GM10847 (cell line): Measurements from ENCODE around the gene RRP1B.

ENCODE experiments used
- POLR2A ChIP-seq: IDR thresholded peaks from 2 replicates; pipeline ENCODE4 v1.6.1; 2011; ENCODE audit not compliant: insufficient read length; ENCODE audit errors: extremely low read depth

RRP1B gene

DNA sequence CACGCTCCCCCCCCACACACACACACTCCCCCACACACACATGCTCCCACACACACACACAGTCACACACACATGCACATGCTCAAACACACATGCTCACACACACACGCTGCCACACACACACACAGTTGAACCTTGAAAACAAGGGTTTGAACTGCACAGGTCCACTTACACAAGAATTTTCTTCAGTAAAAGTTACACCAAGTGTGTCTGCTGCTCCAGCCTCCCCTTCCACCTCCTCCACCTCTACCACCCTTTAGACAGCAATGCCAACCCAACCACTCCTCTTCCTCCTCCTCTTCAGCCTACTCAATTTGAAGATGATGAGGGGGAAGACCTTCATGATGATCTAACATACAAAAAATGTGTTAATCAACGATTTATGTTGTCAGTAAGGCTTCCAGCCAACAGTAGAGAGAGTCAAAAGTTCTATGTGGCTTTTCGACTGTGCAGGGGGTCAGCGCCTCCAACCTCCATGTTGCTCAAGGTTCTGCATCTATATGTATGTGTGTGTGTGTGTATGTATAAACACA is 26.9 kb upstream of the RRP1B start:
- no peak for TF ChIP-seq POLR2A

DNA sequence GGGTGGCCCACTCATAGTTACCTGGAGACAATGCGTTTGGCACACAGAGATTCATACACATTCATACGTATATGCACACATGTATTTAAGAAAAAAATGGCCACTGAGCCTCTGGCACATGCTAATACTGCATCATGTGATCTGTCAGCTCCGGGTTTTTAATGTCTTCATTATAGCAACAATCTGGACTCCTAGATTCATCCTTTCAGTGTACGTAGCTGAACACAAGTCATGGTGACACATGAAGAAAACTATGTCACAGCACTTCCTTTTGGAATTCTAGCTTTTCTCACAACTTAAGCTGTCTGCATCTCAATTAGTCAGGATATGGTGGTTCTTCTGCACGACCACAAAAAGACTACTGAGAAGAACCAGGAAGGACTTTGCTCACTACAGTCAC is 24.7 kb upstream of the RRP1B start:
- no peak for TF ChIP-seq POLR2A

DNA sequence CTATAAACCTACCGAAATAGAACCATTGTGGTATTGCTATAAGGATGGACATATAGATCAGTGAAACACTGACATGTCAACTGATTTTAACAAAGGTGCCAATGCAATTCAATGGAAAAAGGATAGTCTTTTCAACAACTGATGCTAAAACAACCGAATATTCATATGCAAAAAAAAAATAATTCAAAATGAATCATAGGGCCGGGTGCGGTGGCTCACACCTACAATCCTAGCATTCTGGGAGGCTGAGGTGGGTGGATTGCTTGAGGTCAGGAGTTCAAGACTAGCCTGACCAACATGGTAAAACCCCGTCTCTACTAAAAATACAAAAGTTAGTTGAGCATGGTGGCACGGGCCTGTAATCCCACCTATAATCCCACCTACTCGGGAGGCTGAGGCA is 23.9 kb upstream of the RRP1B start:
- no peak for TF ChIP-seq POLR2A

DNA sequence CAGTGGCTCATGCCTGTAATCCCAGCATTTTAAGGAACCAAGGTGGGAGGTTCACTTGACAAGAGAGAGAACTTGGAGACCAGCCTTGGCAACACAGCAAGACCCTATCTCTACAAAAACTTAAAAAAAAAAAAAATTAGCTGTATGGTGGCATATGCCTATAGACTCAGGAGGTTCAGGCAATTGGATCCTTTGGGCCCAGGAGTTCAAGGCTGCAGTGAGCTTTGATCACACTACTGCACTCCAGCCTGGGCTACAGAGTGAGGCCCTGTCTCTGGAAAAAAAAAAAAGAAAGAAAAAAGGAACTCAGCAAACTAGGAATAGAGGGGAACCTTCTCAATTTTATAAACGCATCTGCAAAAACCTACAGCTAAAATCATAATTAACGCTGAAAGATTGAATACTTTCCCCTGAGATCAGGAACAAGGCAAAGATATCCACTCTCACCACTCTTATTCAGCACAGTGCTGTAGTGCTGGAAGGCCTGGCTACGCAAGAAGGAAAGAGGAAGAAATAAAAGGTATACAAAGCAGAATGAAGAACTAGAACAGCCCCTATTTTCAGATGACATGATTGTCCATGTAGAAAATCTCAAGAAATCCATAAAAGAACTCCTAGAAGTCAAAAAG is 21.7 kb upstream of the RRP1B start:
- TF ChIP-seq POLR2A = no peak

DNA sequence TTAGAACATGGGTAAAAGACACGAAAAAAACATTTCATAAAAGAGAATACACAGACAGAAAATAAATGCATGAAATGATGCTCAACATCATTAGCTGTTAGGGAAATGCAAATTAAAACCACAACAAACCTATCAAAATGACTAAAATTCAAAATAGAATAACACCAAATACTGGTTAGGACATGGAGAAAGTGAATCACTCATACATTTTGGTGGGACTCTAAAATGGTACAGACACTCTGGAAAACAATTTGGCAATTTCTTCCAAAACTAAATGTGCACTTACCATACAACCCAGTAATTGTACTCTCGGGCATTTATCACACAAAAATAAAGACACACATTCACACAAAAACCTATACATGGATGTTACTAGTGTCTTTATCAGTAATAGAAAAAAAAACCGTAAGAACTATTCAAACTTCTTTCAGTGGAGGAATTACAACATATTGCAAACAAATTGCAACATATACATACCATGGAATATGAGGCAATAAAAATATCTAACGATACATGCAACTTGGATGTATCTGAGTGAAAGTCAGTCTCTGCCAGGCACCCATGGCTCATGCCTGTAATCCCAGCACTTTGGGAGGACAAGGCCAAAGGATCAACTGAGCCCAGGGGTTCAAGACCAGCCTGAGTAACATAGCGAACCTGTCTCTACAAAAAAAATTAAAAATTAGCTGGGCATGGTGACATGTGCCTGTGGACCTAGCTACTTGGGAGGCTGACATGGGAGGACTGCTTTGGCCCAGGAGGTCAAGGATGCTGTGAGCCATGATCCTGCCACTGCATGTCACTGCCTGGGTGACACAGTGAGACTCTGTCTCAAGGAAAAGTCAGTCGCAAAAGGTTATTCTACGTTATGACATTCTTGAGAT is 19.6 kb upstream of the RRP1B start:
- no peak for TF ChIP-seq POLR2A

DNA sequence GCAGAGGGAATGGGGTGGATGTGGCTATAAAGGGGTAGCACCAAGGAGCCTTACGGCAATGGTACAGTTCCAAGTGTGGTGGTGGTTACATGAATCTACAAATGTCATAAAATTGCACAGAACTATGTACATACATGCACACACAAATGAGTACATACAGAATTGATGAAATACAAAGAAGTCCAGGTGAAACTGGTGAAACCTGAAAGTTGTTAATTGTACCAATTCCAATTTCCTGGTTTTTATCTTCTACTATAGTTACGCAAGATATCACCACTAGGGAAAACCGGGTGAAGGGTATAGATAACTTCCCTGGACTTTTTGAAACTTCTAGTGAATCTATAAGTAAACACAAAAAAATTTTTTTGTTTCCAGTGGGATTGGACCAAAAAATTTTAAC is 19.0 kb upstream of the RRP1B start:
- TF ChIP-seq POLR2A = no peak

DNA sequence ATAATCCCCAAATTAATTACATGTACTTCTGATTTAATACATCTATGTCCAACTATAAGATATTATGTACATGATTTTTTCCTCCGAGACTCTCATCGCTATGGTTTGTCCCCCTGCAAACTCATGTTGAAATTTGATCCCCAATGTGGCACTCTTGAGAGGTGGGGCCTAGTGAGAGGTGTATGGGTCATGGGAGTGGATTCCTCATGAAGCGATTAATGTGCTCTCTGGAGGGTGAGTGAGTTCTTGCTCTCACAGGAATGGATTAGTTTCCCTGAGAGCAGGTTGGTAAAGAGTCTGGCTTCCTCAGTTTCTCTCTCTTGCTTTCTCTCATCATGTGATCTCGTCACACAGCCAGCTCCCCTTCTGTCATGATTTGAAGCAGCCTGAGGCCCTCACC is 16.2 kb upstream of the RRP1B start:
- TF ChIP-seq POLR2A = no peak

DNA sequence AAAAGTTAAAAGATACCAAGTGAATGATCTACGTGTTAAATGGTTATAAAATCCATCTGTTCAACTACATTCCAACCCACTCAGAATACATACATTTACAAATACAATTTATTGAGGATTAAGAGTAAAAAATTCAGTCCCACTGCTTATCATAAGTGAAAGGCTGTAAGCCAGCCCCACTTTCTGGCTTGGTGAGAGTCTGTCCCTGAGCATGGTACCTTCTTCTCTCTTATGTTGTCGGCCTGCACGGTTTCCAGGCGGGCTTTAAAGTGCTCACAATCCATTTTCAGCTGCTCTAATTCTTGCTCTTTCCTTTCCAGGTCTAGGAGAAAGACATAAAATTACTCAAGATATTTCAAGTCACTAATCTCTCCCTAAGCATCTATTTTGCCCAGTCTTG is 15.3 kb upstream of the RRP1B start:
- TF ChIP-seq POLR2A = no peak

DNA sequence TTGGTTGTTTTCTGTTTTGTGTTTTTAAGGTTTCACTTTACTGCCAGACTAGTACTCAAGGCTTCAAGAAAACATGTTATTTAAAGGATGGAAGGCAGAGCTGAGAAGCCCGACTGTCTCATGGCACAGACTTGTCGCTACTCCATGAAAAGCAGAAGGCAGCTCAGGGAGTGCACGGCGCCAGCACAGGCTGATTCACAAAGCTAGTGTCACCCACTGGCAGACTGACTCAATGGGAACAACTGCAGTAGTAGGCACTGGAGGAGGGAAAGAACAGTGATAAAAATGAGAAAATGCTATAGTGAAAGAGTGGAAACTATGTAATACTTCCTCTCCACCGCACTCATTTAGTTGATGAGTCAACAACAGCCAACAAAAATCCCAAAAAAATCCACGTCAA is 14.8 kb upstream of the RRP1B start:
- TF ChIP-seq POLR2A = no peak

DNA sequence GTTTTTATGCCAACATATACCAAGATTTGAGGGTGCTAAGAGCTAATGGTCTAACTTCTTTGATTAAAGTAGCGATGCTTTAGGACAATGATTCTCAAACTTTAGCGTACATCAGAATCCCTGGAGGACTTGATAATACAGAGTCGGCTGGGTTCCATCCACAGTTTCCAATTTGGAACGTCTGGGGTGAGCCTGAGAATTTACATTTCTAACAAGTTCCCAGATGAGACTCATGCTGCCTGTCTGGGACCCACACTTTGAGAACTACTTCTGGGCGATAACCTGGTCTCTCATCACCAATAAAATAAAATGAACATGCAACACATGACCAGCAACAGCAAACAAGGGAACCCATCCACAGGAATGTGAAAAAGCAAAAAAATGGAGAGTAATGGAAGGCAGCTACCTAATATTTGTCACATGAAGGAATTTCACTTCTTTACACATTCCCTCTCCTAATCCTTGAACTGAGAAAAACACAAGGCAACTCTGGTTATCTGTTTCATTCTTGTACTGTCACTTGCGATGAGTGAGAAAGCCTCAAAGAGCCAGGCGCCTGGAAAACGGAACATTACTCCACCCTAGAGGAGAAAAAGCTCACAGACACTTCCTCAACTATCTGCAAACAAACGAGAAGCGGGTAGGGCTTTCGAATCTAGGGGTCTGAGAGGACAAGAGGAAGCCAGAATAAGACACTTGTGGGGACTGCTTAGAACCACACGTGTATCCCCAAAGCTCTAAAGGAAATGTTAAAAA is 14.0 kb upstream of the RRP1B start:
- TF ChIP-seq POLR2A = no peak

DNA sequence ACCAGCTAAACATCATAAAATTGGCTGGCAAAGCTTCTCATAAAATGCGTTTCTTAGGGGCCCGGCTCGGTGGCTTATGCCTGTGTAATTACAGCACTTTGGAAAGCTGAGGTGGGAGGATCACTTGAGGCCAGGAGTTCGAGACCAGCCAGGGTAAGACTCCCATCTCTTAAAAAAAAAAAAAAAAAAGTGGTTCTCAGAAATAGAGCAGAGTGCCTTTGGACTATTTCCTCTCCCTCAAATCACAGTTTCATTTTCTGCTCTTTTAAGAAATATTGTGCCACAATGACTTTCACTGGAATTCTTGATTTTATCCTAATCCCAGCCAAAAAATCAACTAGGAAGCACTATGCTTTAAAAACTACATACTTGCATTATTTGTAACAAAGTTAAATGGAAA is 13.4 kb upstream of the RRP1B start:
- TF ChIP-seq POLR2A = no peak

DNA sequence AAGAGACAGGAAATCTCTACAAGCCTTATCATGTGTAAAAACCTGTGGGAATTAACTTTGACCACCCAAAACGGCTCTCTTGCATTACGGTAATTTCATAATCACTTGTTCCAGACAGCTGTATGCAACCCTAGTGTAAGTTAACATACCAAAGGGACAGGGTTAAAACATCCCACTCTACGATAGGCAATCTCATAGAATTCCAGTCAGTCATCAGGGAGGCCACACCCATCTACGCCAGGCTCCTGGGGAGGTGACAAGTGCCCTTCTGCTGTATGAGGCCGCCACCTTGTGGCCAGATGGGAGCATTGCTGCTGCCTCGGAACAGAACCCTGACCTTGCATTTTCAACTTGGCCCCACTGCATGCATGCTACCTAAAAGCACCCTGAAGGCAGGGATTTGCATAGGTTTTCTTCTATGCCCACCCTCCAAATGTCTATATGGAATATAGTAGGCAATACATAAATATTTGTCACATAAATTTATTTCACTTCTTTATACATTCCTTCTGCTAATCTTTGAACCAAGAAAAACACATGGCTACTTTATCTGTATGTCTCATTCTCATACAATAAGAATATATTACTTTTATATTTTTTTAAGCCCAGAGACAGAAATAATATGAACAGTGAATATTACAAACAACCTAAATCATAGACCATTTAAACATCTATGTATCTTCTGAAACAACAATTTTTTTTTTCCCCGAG is 12.7 kb upstream of the RRP1B start:
- no peak for TF ChIP-seq POLR2A

DNA sequence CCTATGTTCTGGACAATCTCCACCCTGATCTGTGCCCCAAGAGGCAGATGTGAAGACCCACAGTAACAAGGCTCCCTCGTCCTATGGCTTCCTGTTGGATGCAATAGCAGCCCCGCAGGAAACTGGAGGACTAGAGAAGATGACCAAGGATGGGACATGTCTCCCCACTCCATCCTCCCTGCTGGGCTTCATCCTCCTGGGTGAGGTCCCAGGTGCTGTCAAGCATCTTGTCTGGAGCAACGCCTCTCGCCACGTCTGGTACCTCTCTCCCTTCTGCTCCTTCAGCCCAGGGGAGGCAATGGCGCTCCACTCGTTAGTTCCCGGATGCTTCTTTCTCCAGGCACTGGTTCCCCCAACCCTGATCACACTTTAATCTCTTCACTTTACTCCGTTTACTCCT is 11.2 kb upstream of the RRP1B start:
- TF ChIP-seq POLR2A = no peak

DNA sequence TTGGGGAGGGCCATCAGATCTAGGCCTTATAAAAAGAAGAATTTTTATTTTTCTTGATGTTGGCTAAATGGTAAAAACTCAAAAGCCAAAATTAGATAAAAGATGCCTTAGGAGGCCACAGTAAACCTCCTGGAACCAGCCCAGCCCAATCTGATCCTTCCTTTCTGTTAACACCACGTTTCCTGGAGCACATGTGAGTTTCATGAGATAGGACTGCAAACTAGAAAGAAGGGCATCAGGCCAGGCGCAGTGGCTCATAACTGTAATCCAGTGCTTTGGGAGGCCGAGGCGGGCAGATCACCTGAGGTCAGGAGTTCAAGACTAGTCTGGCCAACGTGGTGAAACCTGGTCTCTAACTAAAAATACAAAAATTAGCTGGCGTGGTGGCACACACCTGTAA is 6.7 kb upstream of the RRP1B start:
- no peak for TF ChIP-seq POLR2A

DNA sequence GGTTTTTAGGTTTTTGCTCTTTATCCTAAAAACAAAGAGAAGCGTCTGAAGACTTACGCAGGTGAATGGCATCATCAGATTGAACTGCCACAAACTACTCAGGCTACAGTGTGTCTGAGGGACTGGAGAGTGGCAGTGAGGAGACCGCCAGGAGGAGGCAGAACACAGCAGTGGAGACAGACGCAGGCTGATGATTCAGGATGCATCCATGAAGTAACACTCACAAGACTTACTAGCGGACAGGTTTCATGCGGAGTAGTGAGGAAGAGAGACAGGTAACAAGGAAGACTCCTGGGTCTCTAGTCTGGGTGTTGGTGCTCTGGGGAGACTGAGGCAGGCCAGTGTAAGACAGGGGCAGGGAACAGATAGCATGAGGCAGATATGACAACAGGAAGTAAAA is 5.7 kb upstream of the RRP1B start:
- TF ChIP-seq POLR2A = no peak
